SHP77 treated with DMSO at 0.1 percent for 48 hours (cell line): ENCODE measurements around the gene UNK.
"Not testable (repeated sequence)": the region's sequence is repeated elsewhere in the genome, so short reads cannot be mapped to it uniquely, and the experiment has no call there.

Experiments
- DNase-seq: peaks from one replicate; lab custom pipeline; 2025; lab: John Stamatoyannopoulos, UW

UNK gene

DNA sequence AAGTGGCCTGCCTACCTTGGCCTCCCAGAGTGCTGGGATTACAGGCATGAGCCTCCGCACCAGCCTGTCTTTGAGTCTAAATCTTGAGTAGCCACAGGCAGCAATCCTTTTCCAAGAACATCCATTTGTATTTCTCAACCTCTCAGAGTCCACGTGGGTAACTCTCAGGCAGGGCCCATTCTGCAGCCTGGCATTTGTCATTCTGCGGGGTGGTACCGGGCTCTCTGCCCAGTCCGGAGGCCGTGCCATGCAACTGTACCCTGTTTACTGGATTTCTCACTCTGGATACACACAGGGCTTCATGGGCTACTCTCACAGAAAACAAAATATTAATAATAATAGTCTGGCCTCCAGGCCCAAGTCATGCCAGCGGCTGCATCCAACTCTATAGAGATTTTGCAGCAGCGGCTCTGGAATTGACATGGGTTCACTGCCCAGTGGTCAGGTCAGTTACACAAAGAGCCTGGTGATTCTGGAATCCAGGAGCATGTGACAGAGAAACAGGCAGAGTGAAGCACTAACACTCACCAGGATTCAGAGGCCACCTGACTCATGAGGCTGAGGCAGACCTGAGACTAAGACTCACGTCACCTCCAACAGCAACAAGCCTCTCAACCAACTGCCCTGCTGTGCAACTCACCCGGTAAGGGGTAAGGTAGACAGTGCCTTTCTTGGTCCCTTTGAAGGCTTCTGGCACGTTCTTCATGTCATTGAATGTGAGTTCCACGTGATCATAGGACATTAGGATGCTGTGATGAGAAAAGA, 66.5 kb downstream of the UNK start:
- no peak for DNase-seq

DNA sequence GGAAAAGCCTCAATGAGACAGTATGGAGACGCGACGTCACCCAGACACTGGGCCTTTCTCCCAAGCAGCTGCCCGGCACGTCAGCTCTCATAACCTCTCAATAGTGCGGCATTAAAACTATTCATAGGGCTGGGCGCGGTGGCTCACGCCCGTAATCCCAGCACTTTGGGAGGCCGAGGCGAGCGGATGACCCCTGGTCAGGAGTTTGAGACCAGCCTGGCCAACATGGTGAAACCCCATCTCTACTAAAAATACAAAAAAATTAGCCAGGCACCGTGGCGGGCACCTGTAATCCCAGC, 67.0 kb downstream of the UNK start:
- not testable (repeated sequence) for DNase-seq

- no peak for DNase-seq
Observed at GRCh38 chr17:75853433-75853832, 68.8 kb downstream of the UNK start.

- no peak for DNase-seq
Observed at GRCh38 chr17:75854101-75854748, 69.6 kb downstream of the UNK start.

- DNase-seq = no peak
Observed at GRCh38 chr17:75854881-75855309, 70.3 kb downstream of the UNK start.

- DNase-seq = peak; percentile 100
Observed at GRCh38 chr17:75855310-75856061, 70.9 kb downstream of the UNK start, which contains the start of gene WBP2. TSS of gene WBP2 (minus strand) at chr17:75855335. CDS start at chr17:75855297, 38 bp downstream.

DNA sequence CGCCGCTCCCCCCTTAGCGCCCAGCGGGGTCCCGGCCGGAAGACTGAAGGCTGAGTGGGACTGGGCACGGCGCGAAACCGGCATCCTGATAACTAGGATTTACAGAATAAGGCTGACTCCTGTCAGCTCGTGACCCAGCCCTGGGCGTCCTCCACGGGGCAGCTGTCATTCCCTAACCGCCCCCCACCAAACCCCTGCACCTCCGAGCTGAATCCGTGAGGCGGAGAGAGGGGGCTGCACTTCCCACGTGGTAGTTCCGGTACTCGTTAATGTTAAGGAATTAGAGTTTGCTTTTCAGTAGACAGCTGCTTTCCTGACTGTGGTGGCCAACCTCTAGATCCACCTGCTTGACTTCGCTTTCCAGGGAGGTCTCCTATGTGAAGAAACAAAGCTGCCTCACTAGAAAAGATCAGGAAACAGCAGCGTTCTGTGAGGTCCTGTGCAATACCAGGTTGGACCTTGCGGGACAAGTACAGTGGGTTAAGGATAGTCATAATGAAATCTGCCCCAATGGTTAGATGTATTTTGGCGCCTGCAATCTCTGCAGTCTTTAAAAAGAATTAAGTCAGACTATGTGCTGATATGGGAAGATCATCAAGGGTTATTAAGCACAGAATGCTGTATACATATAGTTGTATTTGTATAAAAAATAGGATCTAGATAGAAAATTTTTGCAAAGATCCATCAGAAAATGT, 71.6 kb downstream of the UNK start:
- peak; percentile 40 for DNase-seq

GRCh38 chr17:75859358-75859757, 74.8 kb downstream of the UNK start:
- not testable (repeated sequence) for DNase-seq

GRCh38 chr17:75861927-75862317, 77.3 kb downstream of the UNK start:
- DNase-seq = no peak

DNA sequence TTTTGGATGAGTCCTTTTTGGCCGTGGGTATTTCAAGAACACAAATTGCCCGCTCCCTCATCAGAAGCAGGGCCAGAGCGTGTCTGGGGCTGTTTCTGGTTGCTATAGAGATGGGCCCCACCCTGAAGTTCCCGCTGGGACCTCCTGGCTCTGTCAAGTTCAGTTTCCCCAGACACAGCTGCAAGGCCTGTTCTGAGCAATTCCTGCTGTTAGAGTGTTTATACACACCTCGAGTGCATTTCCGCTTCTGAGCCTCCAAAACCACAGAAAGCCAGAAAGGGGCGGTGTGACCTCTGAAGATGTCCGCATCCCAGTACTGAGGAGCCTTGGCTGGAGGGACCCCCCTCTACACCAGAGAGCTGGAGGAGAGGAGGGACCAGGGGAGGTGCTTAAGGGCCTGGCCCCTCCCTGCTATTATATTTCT, 79.9 kb downstream of the UNK start:
- no peak for DNase-seq

DNA sequence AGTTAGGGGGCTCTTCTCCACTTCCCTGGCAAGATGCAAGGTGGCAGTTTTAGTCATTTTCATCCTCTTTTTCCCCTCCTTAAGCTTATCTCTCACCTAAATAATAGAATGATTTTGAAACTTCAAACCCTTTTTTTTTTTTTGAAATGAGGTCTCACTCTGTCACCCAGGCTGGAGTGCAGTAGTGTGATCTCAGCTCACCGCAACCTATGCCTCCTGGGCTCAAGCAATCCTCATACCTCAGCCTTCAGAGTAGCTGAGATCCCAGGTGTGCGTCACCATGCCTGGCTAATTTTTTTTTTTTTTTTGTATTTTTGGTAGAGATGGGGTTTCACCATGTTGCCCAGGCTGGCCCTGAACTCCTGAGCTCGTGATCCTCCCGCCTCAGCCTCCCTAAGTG, 80.3 kb downstream of the UNK start:
- DNase-seq = not testable (repeated sequence)

GRCh38 chr17:75865404-75866188, 81.0 kb downstream of the UNK start:
- DNase-seq = not testable (repeated sequence)

GRCh38 chr17:75868730-75869281, 84.2 kb downstream of the UNK start:
- not testable (repeated sequence) for DNase-seq

DNA sequence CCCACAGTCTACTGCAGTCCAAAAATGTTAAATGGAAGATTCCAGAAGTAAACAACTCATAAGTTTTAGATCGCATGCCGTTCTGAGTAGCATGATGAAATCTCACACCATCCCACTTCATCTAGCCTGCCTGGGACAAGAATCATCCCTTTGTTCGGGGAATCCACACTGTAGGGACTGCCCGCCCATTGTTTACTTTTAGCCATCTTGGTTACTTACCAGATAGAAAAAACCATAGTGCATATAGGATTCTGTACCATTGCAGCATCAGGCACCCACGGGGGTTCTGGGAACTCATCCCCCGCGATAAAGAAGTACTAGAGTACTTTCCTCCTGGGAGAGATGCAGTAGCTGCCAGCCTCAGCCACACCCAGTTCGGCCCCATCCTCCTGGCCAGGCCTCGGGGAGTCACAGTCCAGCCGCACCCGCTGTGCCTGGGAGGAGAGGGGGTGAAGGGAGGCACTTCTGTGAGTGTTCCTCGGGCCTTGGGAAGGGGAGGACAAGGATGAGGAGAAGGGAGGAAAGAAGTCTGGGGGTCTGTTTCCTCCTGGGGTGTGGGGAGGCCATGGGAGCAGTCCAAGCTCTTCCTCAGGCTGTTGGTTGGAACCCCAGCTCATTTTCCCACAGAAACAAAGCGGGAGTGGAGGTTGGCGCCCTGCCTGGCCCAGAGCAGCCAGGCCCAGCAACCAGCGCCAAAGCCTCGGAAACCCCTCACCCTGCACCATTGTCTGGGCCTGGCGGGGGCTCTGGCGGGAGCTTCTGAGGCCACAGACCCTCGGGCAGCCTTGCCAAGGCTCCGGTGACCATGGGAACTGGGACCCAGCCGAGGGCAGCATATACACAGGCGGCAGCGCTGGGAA, 84.9 kb downstream of the UNK start:
- no peak for DNase-seq

DNA sequence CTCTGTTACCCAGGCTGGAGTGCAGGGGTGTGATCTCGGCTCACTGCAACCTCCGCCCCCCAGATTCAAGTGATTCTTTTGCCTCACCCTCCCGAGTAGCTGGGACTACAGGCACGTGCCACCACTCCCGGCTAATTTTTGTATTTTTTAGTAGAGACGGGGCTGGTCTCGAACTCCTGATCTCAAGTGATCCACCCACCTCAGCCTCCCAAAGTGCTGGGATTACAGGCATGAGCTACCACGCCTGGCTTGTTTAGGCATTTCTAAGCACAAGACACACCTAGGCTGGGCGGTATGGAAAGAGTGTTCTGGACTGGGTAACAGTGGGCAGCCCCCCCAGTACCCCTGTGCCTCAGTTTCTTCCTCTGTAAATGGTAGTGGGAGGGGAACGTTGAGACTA, 85.6 kb downstream of the UNK start:
- not testable (repeated sequence) for DNase-seq

DNA sequence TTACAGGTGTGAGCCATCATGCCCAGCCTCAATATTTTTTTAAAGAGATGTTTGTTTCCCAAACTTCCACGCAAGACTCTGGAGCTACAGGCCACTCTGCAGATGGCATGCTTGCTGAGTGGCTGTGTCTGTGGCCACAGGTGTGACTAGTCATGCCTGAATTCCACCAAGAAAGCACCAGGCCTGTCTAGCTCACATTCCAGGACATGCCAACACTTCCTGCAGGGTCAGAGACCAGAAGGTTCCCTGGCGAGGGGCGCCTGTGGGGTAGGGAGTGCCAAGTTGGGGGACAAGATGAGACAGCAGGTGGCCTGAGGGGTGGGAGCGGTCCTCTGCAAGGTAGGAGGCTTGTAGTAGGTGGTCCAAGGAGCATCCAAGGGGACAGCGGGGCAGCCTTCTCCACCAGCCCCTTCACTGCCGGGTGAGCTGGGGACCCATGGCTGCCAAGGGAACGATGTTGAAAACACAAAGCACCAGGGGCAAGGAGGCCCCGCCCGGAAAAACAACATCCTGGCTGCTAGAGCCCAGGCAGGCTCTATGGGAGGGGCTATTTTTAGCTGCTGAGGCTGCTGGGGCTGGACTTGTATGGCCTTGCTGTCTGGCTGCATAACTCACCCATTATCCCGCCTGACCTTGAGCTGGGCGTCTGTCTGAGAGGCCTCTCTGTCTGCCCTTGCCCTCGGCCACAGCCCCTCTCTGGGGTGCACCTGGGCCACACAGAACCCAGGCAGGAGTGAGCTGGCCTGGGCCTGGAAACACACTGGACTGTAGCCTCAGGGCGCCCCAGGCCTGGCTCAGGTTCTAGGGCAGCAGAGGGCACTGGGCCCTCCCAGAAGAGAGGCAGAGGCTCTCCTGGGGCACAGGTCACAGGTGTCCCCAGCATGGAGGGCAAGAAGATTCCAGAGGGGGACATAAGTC, 88.1 kb downstream of the UNK start:
- DNase-seq = peak; percentile 76

DNA sequence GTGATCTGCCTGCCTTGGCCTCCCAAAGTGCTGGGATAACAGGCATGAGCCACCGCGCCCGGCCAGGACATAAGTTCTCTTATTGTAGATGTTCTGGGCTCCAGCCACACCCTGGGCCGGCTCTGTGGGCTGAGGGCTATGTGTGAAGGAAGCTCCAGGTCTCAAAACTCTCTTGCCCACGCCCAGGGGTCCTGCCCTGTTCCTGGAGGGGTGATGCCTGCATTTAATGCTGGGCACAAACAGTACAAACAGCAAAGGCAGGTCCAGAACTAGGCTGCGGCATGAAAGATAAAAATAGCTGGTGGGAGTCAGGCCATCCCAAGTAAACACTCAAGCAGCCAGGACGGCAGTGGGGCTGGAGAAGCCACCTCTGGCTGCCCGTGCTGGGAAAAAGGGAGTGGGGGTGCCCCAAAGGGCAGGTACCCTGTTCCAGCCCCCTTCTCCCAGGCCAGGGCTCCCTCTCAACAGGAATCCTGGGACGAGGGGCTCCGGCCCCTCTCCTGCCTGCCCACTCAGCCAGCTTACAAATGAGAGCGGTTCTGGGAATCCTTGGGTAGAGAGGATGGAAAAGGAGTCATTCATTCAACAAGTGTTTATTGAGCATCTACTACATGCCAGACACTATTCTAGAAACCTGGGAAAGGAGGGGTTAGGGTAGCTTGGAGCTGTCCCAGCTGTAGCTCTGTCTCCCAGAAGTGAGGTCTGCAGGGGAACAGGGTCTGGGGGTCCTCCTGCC, 89.1 kb downstream of the UNK start:
- no peak for DNase-seq
